Sigmoid colon (tissue), 3 donors: ENCODE results near the gene FAM193A.
"Not testable (repeated sequence)": the region's sequence is repeated elsewhere in the genome, so short reads cannot be mapped to it uniquely, and the experiment has no call there.

ENCODE experiments used
- POLR2A ChIP-seq, 2 donors: fragments of 450-650 bp; IDR thresholded peaks; one replicate each; pipeline ENCODE4 v1.6.1; 2016; ENCODE audit warnings: antibody characterized with exemption in 2 of 2, mild to moderate bottlenecking in 2 of 2, moderate library complexity in 2 of 2
- TF ChIP-seq, protein P1 (sequence below), 4 experiments: fragments of 450-650 bp in 3 of 4; fragments of 200-600 bp in 1 of 4; IDR thresholded peaks; one replicate each; pipeline ENCODE4 v1.5.1; 2016 to 2019; ENCODE audit warnings: antibody characterized with exemption in 4 of 4, mild to moderate bottlenecking in 3 of 4, moderate library complexity in 2 of 4

DNA sequence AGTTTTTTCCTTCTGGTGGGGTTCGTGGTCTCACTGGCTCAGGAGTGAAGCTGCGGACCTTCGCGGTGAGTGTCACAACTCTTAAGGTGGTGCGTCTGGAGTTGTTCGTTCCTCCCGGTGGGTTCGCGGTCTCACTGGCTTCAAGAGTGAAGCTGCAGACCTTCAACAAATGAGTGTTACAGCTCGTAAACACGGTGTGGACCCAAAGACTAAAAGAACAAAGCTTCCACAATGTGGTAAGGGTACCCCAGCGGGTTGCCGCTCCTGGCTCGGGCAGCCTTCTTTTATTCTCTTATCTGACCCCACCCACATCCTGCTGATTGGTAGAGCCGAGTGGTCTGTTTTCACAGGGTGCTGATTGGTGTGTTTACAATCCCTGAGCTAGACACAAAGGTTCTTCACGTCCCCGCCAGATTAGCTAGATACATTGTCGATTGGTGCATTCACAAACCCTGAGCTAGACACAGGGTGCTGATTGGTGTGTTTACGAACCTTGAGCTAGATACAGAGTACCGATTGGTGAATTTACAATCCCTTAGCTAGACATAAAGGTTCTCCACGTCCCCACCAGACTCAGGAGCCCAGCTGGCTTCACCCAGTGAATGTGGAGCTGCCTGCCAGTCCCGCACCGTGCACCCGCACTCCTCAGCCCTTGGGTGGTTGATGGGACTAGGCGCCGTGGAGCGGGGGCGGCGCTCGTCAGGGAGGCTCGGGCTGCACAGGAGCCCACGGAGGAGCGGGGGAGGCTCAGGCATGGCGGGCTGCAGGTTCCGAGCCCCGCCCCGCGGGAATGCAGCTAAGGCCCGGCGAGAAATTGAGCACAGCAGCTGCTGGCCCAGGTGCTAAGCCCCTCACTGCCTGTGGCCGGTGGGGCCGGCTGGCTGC, 226.3 kb downstream of the FAM193A start:
- TF ChIP-seq, protein P1, sequence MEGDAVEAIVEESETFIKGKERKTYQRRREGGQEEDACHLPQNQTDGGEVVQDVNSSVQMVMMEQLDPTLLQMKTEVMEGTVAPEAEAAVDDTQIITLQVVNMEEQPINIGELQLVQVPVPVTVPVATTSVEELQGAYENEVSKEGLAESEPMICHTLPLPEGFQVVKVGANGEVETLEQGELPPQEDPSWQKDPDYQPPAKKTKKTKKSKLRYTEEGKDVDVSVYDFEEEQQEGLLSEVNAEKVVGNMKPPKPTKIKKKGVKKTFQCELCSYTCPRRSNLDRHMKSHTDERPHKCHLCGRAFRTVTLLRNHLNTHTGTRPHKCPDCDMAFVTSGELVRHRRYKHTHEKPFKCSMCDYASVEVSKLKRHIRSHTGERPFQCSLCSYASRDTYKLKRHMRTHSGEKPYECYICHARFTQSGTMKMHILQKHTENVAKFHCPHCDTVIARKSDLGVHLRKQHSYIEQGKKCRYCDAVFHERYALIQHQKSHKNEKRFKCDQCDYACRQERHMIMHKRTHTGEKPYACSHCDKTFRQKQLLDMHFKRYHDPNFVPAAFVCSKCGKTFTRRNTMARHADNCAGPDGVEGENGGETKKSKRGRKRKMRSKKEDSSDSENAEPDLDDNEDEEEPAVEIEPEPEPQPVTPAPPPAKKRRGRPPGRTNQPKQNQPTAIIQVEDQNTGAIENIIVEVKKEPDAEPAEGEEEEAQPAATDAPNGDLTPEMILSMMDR (IDR thresholded peaks at IDR 0.05), result not testable (repeated sequence)
- TF ChIP-seq POLR2A (IDR thresholded peaks at IDR 0.05), result not testable (repeated sequence)
